HG02852 (cell line): ENCODE results near the gene TMEM31.
A peak's percentile ranks its signal among the peaks of the same experiment; 100 is the strongest.

Source experiments
- ATAC-seq: cut with Tn5 transposase; IDR thresholded peaks from one replicate; pipeline ENCODE4 v1.9.1; 2021; ENCODE audit warnings: mild to moderate bottlenecking, moderate library complexity; ENCODE audit not compliant: unreplicated experiment

The TMEM31 gene, protein sequence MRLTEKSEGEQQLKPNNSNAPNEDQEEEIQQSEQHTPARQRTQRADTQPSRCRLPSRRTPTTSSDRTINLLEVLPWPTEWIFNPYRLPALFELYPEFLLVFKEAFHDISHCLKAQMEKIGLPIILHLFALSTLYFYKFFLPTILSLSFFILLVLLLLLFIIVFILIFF

DNA sequence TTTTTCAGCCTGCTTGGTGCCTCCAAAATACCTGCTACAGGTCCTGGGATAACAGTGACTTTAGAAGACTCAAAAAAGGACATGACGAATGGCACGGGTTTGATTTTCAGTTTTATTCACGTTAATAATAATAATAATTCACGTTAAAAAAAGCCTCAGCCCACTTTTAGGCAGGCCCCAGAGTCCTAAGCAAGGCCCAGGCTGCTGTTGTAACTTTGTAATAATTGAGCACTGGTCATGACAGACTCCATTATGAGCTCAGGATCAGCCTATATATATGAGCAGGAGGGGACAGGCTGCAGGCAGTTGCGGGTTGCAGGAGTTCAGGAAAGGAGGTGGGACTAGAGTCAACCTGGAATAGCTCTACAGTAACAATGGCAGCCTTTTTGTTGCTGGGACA lies at the start of gene TMEM31:
Gene TMEM31 (plus strand): TSS at position 301 of the 400 bp plus-strand sequence. CDS start 1,350 bp downstream, outside the sequence.
- no peak for ATAC-seq

DNA sequence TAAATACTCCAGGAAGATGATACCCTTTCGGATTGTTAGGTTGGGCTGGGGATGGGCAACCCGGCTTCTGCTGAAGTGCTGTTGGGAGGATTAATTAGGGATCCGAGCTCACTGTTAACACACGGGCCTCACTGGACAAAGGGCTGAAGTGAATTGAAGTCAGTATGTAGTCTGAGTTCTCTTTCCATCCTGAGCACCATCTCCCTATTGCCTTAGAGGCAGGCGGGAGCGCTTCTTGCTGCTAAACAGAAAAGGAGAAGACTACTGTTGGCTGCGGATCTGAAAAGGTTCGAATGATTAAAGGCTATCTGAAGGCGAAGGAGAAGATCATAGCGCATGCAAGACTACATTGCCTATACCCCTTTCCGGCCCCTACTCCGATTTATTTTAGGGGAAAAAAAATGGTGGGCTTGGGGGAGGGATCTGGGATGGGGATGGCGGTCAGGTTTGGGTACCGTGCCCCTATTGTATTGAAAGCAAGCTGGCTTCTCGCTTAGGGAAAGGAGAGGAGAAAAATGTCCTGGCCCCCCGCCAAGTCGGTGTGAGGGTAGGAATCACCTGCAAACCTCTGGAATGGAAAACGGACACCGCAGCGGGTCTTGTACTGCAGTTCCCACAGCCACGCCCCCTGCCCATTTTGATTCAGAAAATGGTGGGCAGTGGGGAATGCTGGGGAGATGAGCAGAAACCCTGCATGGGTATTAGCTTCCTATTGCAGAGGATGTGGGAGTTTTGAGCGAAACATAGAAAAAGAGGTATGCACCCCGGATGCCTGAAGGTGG lies 46.5 kb upstream of the TMEM31 start:
- no peak for ATAC-seq

GRCh38 chrX:103666202-103667107 lies 44.3 kb upstream of the TMEM31 start:
- ATAC-seq: no peak

GRCh38 chrX:103669745-103670144 lies 41.0 kb upstream of the TMEM31 start:
- no peak for ATAC-seq

GRCh38 chrX:103674531-103675454 lies 35.9 kb upstream of the TMEM31 start:
- ATAC-seq: no peak

- no peak for ATAC-seq
These were observed 32.3 kb upstream of the TMEM31 start for GRCh38 chrX:103678199-103678993.

- ATAC-seq: no peak
These were observed 29.3 kb upstream of the TMEM31 start for GRCh38 chrX:103681443-103681842.

- ATAC-seq: no peak
These were observed 25.3 kb upstream of the TMEM31 start for GRCh38 chrX:103685396-103685795.

DNA sequence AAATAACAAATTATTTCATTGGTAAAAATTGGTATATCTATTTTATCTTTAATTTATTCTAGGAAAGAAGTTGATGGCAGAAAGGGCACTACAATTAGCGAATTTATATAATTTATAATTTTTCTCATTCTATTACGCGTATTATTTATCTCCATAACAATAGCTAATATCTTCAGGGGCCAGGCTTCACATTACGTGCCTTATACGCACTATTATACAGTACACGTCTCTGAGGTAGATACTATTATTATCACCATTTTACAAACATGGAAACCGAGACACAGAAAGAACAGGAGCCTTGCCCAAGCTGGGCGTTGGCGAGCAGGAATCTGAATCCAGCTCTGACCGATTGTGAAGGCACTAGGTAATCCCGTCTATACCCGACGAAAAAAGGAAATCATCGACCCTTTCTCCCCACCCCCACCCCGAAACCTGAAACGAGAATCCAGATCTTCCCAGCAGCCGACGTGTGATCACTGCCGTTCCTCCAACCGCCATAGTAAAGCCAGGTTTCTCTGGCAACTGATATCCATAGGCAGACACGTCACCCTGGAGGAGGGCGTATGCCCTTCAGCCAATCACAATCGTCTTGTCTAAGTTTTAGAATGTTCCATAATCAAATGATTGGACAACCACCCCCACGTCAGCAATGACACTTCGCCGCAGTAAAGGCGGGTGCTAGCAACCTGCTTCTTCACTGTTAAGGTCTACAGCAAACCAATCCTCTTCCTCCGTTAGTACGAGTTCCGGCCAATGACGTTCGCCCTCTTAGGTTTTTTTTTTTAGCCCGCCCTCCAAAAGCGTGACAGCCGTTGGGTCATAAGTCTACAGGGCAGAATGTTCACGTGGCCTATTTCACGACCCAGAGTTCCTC lies 24.3 kb upstream of the TMEM31 start, which contains the start of gene MORF4L2:
Gene MORF4L2 (minus strand): TSS at position 501 of the 874 bp plus-strand sequence. CDS start 9,672 bp downstream, outside the sequence.
- ATAC-seq: peak; percentile 87

DNA sequence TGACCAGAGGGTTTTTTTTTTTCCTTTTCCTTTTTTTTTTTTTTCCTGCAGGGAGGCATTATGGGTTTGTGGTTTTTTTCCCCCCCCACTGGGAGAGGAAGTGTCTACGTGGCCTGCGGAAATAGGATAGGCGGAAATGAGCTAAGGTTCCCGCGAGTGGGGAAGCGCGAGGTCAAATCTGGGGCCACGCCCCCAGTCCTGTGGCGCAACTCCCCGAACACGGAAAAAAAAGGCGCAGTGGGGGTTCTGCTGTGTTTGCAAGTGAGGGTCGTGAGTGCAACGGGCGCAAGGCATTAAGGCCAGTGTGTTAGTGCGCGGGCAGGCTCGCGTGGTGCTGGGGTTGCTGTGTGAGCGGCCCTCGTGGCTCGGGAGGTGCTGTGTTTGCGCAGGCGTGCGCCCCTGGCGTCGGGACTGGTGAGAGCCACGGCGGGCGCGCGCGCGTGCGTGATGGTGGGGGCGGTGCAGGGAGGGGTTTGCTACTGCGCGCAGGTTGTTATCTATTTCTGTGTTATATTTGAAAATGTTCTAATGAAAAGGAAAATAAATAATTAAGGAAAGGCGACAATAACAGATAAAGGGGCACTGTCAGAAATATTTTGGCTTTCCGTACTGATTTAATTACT lies 23.5 kb upstream of the TMEM31 start:
- peak; percentile 54 for ATAC-seq

DNA sequence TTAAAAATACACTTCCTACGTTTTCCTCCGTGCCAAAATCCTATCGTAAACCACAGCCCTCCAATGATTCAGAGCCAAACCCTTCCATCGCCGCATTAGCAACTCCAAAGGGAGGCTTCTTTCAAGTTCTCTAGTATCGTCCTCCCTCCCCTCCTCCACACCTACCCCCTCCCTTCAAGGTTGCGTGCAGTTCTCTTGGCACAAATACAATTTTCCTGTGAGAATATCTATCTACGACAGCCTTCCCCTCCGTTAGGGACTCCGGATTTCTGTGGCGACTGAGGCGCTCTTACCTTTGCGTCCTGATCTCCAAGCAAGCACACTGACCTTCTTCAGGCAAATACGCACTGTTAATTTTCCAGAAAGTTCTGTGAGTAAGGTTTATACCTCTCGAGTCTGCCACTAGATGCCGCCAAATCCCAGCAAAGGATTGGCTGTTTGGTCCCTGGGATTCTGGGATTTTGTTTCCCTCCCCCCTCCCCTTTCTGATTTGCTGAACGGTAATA lies 23.0 kb upstream of the TMEM31 start:
- no peak for ATAC-seq

- ATAC-seq: no peak
These were observed 21.8 kb upstream of the TMEM31 start for GRCh38 chrX:103688946-103689345.

- ATAC-seq: no peak
These were observed 19.6 kb upstream of the TMEM31 start for GRCh38 chrX:103691059-103691458.

DNA sequence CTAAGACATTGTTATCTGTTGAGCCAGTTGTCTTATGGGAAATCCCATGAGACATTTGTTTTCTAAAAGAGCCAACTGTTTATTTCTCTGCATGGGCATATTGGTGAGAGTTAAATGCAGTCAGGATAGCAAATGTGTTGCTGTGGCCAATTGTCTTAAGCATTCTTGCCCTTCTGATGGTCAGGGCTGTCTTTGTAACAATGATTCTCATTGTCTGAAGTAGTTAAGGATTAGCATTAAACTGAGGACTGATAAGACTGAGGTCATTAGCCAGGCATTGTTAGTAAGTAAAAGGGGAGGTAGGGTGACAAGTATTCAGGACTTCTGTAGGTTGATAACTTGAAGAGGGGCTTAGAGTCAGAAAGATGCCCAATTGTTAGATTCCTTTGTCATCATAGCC lies 13.0 kb upstream of the TMEM31 start:
- ATAC-seq: no peak

DNA sequence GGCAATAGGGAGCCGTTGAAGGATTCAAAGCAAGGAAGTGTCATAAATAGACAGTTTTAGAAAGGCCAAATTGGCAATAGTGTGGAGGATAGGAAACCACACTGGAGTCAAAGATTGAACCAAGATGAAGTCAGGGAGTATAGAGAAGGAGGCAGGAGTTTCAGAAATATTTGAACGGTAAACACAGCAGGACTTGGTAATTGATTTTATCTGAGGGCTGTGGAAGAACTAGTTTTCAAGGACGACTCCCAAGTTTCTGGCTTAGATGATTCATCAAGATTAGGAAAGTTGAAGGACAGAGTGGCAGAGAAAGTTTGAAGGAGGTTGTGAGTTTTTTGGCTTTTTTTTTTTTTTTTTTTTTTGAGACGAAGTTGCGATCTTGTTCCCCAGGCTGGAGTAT lies 11.5 kb upstream of the TMEM31 start:
- no peak for ATAC-seq

- ATAC-seq: no peak
These were observed 5.8 kb upstream of the TMEM31 start for GRCh38 chrX:103704863-103705262.

- ATAC-seq: no peak
These were observed 6.3 kb downstream of the TMEM31 start for GRCh38 chrX:103716962-103717361.

- no peak for ATAC-seq
These were observed 7.4 kb downstream of the TMEM31 start for GRCh38 chrX:103718120-103718519.
